ENCODE measurements around the gene CHMP4B. TPM values are rescaled to one million over a fixed set of nuclear protein-coding genes. Genes with fewer than 3 reads are reported as not detected.
A peak's percentile ranks its signal among the peaks of the same experiment; 100 is the strongest.

The CHMP4B gene
- total and polyA plus RNA-seq, 2 donors = 39.9 to 130 TPM

DNA sequence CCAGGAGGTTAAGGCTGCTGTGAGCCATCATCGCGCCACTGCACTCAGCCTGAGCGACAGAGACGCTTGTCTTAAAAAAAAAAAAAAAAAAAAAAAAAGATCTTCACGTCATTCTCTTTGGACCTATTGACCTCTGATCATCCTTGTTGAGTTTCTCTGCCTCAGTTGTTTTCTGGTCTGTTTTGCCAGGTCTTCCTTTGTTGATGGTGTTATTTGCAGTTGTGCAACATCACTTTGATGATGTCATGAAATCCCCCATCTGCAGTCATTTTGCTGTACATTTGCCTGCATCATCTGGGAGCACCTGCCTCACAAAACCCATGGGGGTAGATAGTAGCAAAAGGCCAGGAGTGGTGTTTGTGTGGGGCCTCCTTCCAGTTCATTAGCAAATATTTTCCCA is 39.2 kb upstream of the CHMP4B start:
- Histone ChIP-seq H3K4me1 (ENCODE audit: control insufficient read depth in 2 of 2, insufficient read depth in 2 of 2, low read length in 2 of 2) (no peaks in the 10 kb centered on the region), H3K27ac (ENCODE audit: low read depth in 1 of 2, low read length in 1 of 2) (no peak overlapping the region), H3K27me3 (ENCODE audit: control insufficient read depth in 2 of 2, insufficient read depth in 1 of 2, low read length in 1 of 2) (no peaks in the 10 kb centered on the region), H3K4me3 (ENCODE audit: low read length in 2 of 2) (no peak overlapping the region), H3K36me3 (ENCODE audit: control insufficient read depth in 2 of 2, insufficient read depth in 2 of 2, low read length in 1 of 2) (peaks cover 7 to 10% of the 10 kb centered on the region in 2 donors), H3K9me3 (ENCODE audit: control insufficient read depth in 2 of 2, insufficient read depth in 1 of 2, low read length in 1 of 2) (no peaks in the 10 kb centered on the region)
- DNase-seq (ENCODE audit: low read depth in 6 of 9, low spot score in 9 of 9) = no peak
- 98% methylated on average over 5 of the region's 5 CpGs for WGBS

- Histone ChIP-seq H3K4me1 (ENCODE audit: control insufficient read depth in 2 of 2, insufficient read depth in 2 of 2, low read length in 2 of 2) (no peaks in the 10 kb centered on the region), H3K27ac (ENCODE audit: low read depth in 1 of 2, low read length in 1 of 2) (no peak overlapping the region), H3K36me3 (ENCODE audit: control insufficient read depth in 2 of 2, insufficient read depth in 2 of 2, low read length in 1 of 2) (peaks cover 4 to 5% of the 10 kb centered on the region in 2 donors), H3K27me3 (ENCODE audit: control insufficient read depth in 2 of 2, insufficient read depth in 1 of 2, low read length in 1 of 2) (no peaks in the 10 kb centered on the region), H3K4me3 (ENCODE audit: low read length in 2 of 2) (no peak overlapping the region), H3K9me3 (ENCODE audit: control insufficient read depth in 2 of 2, insufficient read depth in 1 of 2, low read length in 1 of 2) (no peaks in the 10 kb centered on the region)
- DNase-seq (ENCODE audit: low read depth in 6 of 9, low spot score in 9 of 9) = no peak
- WGBS = 99% methylated on average over 3 of the region's 3 CpGs
Observed at GRCh38 chr20:33772439-33772838, 38.7 kb upstream of the CHMP4B start.

DNA sequence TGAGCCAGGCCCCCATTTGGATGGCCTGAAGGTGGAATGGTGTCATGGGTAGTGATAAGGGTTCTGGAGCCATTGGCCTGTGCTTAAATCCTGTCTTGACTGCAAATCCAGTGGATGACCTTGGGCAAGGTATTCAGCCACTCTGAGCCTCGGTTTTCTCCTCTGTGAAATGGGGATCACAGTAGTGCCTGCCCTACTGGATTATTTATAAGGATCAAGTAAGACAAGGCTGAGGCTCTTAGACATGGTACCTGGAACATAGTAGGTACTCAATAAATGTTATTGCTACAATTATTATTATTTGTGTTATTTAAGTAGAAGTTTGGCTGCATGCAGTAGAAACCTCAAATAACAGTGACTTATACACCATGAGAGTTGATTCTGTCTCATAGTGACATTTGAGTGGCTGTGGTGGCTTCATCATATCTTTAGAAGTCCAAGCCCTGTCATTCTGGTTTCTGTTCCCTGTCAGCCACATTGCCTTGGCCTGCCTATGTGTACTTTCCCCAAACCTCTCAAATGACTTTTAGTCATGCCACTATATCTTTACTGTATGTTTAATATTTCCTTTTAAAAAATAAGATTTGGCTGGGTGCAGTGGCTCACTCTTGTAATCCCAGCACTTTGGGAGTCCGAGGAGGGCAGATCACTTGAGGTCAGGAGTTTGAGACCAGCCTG is 37.6 kb upstream of the CHMP4B start:
- 95% methylated on average over 2 of the region's 2 CpGs for WGBS
- Histone ChIP-seq H3K36me3 (ENCODE audit: control insufficient read depth in 2 of 2, insufficient read depth in 2 of 2, low read length in 1 of 2) (peaks cover 0 to 5% of the 10 kb centered on the region in 2 donors), H3K4me1 (ENCODE audit: control insufficient read depth in 2 of 2, insufficient read depth in 2 of 2, low read length in 2 of 2) (peaks cover 5 to 8% of the 10 kb centered on the region in 2 donors)

DNA sequence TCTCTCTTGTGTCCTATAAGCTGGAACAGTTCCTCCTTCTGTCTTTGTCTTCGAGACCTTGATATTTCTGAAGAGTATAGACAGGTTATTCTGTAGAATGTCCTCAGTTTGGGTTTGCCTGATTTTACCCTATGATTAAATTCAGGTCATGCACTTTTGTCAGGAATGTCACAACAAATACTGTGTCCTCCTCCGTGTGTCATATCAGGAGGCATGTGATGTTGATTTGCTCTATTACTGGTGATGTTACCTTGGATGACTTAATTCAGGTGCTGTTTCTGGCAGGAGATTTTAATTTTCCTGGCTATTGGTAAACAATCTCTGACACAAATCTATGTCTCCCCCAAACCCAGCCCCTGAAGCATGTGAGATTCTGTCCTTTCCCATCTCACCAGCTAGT is 33.3 kb upstream of the CHMP4B start:
- H3K27me3 ChIP-seq (ENCODE audit: control insufficient read depth in 2 of 2, insufficient read depth in 1 of 2, low read length in 1 of 2) = no peaks in the 10 kb centered on the region
- no peak overlapping the region for H3K4me3 ChIP-seq (ENCODE audit: low read length in 2 of 2)
- DNase-seq (ENCODE audit: low read depth in 6 of 9, low spot score in 9 of 9) = no peak
- H3K9me3 ChIP-seq (ENCODE audit: control insufficient read depth in 2 of 2, insufficient read depth in 1 of 2, low read length in 1 of 2) = no peaks in the 10 kb centered on the region
- WGBS = 93% methylated on average over 2 of the region's 2 CpGs
- peaks cover 12 to 42% of the 10 kb centered on the region in 2 donors for H3K4me1 ChIP-seq (ENCODE audit: control insufficient read depth in 2 of 2, insufficient read depth in 2 of 2, low read length in 2 of 2)
- H3K36me3 ChIP-seq (ENCODE audit: control insufficient read depth in 2 of 2, insufficient read depth in 2 of 2, low read length in 1 of 2) = peaks cover 0 to 7% of the 10 kb centered on the region in 2 donors
- peak overlapping the region in 1 of 2 donors; percentile 92 for H3K27ac ChIP-seq (ENCODE audit: low read depth in 1 of 2, low read length in 1 of 2)

More for the DNA sequence above, 37.6 kb upstream of the CHMP4B start:
- H3K27ac ChIP-seq (ENCODE audit: low read depth in 1 of 2, low read length in 1 of 2) = no peak overlapping the region
- H3K27me3 ChIP-seq (ENCODE audit: control insufficient read depth in 2 of 2, insufficient read depth in 1 of 2, low read length in 1 of 2) = no peaks in the 10 kb centered on the region
- no peaks in the 10 kb centered on the region for H3K9me3 ChIP-seq (ENCODE audit: control insufficient read depth in 2 of 2, insufficient read depth in 1 of 2, low read length in 1 of 2)
- no peak for DNase-seq (ENCODE audit: low read depth in 6 of 9, low spot score in 9 of 9)
- H3K4me3 ChIP-seq (ENCODE audit: low read length in 2 of 2) = no peak overlapping the region

- no peak for DNase-seq (ENCODE audit: low read depth in 6 of 9, low spot score in 9 of 9)
- Histone ChIP-seq H3K27me3 (ENCODE audit: control insufficient read depth in 2 of 2, insufficient read depth in 1 of 2, low read length in 1 of 2) (no peaks in the 10 kb centered on the region), H3K9me3 (ENCODE audit: control insufficient read depth in 2 of 2, insufficient read depth in 1 of 2, low read length in 1 of 2) (no peaks in the 10 kb centered on the region), H3K4me3 (ENCODE audit: low read length in 2 of 2) (no peak overlapping the region), H3K27ac (ENCODE audit: low read depth in 1 of 2, low read length in 1 of 2) (no peak overlapping the region), H3K4me1 (ENCODE audit: control insufficient read depth in 2 of 2, insufficient read depth in 2 of 2, low read length in 2 of 2) (peaks cover 12 to 50% of the 10 kb centered on the region in 2 donors), H3K36me3 (ENCODE audit: control insufficient read depth in 2 of 2, insufficient read depth in 2 of 2, low read length in 1 of 2) (peaks cover 0 to 7% of the 10 kb centered on the region in 2 donors)
- WGBS = 96% methylated on average over 4 of the region's 4 CpGs
Observed at GRCh38 chr20:33781133-33781532, 30.0 kb upstream of the CHMP4B start.

DNA sequence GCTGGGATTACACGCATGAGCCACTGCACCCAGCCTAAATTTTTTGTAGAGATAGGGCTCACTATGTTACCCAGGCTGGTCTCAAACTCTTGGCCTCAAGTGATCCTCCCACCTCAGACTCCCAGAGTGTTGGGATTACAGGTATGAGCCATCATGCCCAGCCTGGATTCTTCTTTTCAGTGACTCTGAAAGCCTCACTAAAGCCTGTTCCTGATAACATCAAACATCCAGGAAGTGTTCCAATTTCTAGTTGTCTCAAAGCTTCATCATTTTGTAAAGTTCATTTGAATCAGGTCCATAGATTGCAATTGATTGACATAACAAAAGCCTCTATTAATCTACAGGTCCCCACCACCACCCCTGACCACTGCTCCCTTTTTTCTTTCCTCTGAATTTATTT is 29.2 kb upstream of the CHMP4B start:
- Histone ChIP-seq H3K4me1 (ENCODE audit: control insufficient read depth in 2 of 2, insufficient read depth in 2 of 2, low read length in 2 of 2) (peaks cover 12 to 50% of the 10 kb centered on the region in 2 donors), H3K4me3 (ENCODE audit: low read length in 2 of 2) (no peak overlapping the region), H3K27ac (ENCODE audit: low read depth in 1 of 2, low read length in 1 of 2) (no peak overlapping the region), H3K9me3 (ENCODE audit: control insufficient read depth in 2 of 2, insufficient read depth in 1 of 2, low read length in 1 of 2) (no peaks in the 10 kb centered on the region), H3K36me3 (ENCODE audit: control insufficient read depth in 2 of 2, insufficient read depth in 2 of 2, low read length in 1 of 2) (peaks cover 0 to 7% of the 10 kb centered on the region in 2 donors), H3K27me3 (ENCODE audit: control insufficient read depth in 2 of 2, insufficient read depth in 1 of 2, low read length in 1 of 2) (no peaks in the 10 kb centered on the region)
- 97% methylated on average over 1 of the region's 1 CpG for WGBS
- DNase-seq (ENCODE audit: low read depth in 6 of 9, low spot score in 9 of 9) = no peak

DNA sequence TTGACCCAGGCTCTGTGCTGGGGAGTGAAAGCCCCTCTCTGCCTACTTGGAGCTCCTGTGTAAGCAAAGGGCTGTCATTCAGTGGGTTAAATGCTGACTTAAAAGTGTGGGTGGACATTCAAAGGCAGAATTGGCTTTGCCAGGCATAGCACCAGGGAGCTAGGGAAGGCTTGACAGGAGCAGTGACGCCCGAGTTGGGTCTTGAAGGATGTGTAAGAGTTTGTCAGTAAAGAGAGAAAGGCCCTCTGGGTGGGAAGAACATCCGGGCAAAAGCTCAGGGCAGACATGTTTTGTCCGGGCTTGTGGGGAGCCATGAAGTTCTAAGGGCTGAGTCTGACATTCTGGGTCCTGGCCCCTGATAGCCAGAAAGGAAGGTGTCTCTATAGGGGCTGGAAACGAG is 27.9 kb upstream of the CHMP4B start:
- no peaks in the 10 kb centered on the region for H3K27me3 ChIP-seq (ENCODE audit: control insufficient read depth in 2 of 2, insufficient read depth in 1 of 2, low read length in 1 of 2)
- 85% methylated on average over 5 of the region's 5 CpGs for WGBS
- no peaks in the 10 kb centered on the region for H3K9me3 ChIP-seq (ENCODE audit: control insufficient read depth in 2 of 2, insufficient read depth in 1 of 2, low read length in 1 of 2)
- no peak for DNase-seq (ENCODE audit: low read depth in 6 of 9, low spot score in 9 of 9)
- peaks cover 7 to 50% of the 10 kb centered on the region in 2 donors for H3K4me1 ChIP-seq (ENCODE audit: control insufficient read depth in 2 of 2, insufficient read depth in 2 of 2, low read length in 2 of 2)
- peaks cover 0 to 7% of the 10 kb centered on the region in 2 donors for H3K36me3 ChIP-seq (ENCODE audit: control insufficient read depth in 2 of 2, insufficient read depth in 2 of 2, low read length in 1 of 2)
- no peak overlapping the region for H3K4me3 ChIP-seq (ENCODE audit: low read length in 2 of 2)
- no peak overlapping the region for H3K27ac ChIP-seq (ENCODE audit: low read depth in 1 of 2, low read length in 1 of 2)

DNA sequence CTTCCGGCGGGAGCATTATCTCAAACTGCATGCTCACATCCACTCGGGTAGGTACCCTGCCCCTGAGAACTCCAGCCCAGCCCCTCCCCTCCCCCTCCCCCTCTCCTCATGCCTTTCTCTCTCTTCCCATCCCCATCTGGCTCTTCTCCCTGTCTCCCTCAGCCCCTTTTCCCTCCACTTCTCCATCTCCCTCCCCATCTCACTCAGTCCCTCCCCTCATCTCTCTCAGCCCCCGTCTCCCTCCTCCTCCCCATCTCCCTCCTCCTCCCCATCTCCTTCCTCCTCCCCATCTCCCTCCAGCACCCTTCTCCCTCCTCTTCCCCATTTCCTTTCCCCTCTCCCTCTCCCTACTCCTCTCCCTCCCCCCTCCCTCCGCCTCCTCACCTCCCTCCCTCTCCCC is 27.3 kb upstream of the CHMP4B start:
- H3K4me3 ChIP-seq (ENCODE audit: low read length in 2 of 2) = no peak overlapping the region
- H3K9me3 ChIP-seq (ENCODE audit: control insufficient read depth in 2 of 2, insufficient read depth in 1 of 2, low read length in 1 of 2) = no peaks in the 10 kb centered on the region
- WGBS = 65% methylated on average over 5 of the region's 5 CpGs
- no peak overlapping the region for H3K27ac ChIP-seq (ENCODE audit: low read depth in 1 of 2, low read length in 1 of 2)
- H3K36me3 ChIP-seq (ENCODE audit: control insufficient read depth in 2 of 2, insufficient read depth in 2 of 2, low read length in 1 of 2) = peaks cover 0 to 7% of the 10 kb centered on the region in 2 donors
- peaks cover 7 to 45% of the 10 kb centered on the region in 2 donors for H3K4me1 ChIP-seq (ENCODE audit: control insufficient read depth in 2 of 2, insufficient read depth in 2 of 2, low read length in 2 of 2)
- no peaks in the 10 kb centered on the region for H3K27me3 ChIP-seq (ENCODE audit: control insufficient read depth in 2 of 2, insufficient read depth in 1 of 2, low read length in 1 of 2)
- no peak for DNase-seq (ENCODE audit: low read depth in 6 of 9, low spot score in 9 of 9)

GRCh38 chr20:33784225-33784624 is 26.9 kb upstream of the CHMP4B start:
- no peak overlapping the region for H3K27ac ChIP-seq (ENCODE audit: low read depth in 1 of 2, low read length in 1 of 2)
- peaks cover 0 to 7% of the 10 kb centered on the region in 2 donors for H3K36me3 ChIP-seq (ENCODE audit: control insufficient read depth in 2 of 2, insufficient read depth in 2 of 2, low read length in 1 of 2)
- H3K9me3 ChIP-seq (ENCODE audit: control insufficient read depth in 2 of 2, insufficient read depth in 1 of 2, low read length in 1 of 2) = no peaks in the 10 kb centered on the region
- H3K27me3 ChIP-seq (ENCODE audit: control insufficient read depth in 2 of 2, insufficient read depth in 1 of 2, low read length in 1 of 2) = no peaks in the 10 kb centered on the region
- 84% methylated on average over 2 of the region's 2 CpGs for WGBS
- peaks cover 4 to 41% of the 10 kb centered on the region in 2 donors for H3K4me1 ChIP-seq (ENCODE audit: control insufficient read depth in 2 of 2, insufficient read depth in 2 of 2, low read length in 2 of 2)
- no peak overlapping the region for H3K4me3 ChIP-seq (ENCODE audit: low read length in 2 of 2)
- no peak for DNase-seq (ENCODE audit: low read depth in 6 of 9, low spot score in 9 of 9)
